Measurements from ENCODE around the gene RRP36. TPM values are rescaled to one million over a fixed set of nuclear protein-coding genes. Genes with fewer than 3 reads are reported as not detected.
A peak's percentile ranks its signal among the peaks of the same experiment; 100 is the strongest.

RRP36 gene
- total RNA-seq, 2 donors from 2014 or later = 28.3 to 29.7 TPM

- intact Hi-C loops (cut with DNase I) = no loop called here
- 5 to 73% methylated on average over 4 to 45 of the region's 60 CpGs for WGBS, 2 donors
- TF ChIP-seq CTCF (IDR thresholded peaks at IDR 0.05) (no peak), POLR2A (IDR thresholded peaks at IDR 0.05) (no peak)
- peak within 1 kb of the TSS in 3 of 4 donors; percentile 50 to 72 (median 56) for H3K27ac ChIP-seq
- peak; percentile 39 to 71 (median 60) for DNase-seq
- no peaks in the 10 kb centered on the region for H3K9me3 ChIP-seq
- ATAC-seq = peak; percentile 71
- peak within 1 kb of the TSS; percentile 51 to 62 for H3K4me3 ChIP-seq
- no peaks in the 10 kb centered on the region for H3K27me3 ChIP-seq
- H3K36me3 ChIP-seq (replicated peaks in 1 of 2; ENCODE audit: insufficient read depth in 1 of 2, low read depth in 2 of 2) = peaks cover 0 to 3% of the 10 kb centered on the region in 2 donors
- H3K4me1 ChIP-seq = peaks cover 15% of the 10 kb centered on the region
These were observed 54.4 kb downstream of the RRP36 start, which contains the start of gene PTK7 for GRCh38 chr6:43075670-43076463. TSS of gene PTK7 (plus strand) at chr6:43076314. CDS start at chr6:43076489, 175 bp downstream.

GRCh38 chr6:43076464-43077332, 55.3 kb downstream of the RRP36 start:
- intact Hi-C loops (cut with DNase I) = no loop called here
- Histone ChIP-seq H3K36me3 (replicated peaks in 1 of 2; ENCODE audit: insufficient read depth in 1 of 2, low read depth in 2 of 2) (peaks cover 0 to 3% of the 10 kb centered on the region in 2 donors), H3K27ac (peak overlapping the region in 3 of 4 donors; percentile 50 to 72 (median 56)), H3K9me3 (no peaks in the 10 kb centered on the region), H3K4me1 (peaks cover 15% of the 10 kb centered on the region), H3K27me3 (no peaks in the 10 kb centered on the region), H3K4me3 (peak overlapping the region; percentile 51 to 62)
- no peak for TF ChIP-seq CTCF (IDR thresholded peaks at IDR 0.05)
- peak in 2 of 3 donors; percentile 14 to 22 for TF ChIP-seq POLR2A (IDR thresholded peaks at IDR 0.05)
- DNase-seq = peak; percentile 31 to 52 (median 40)
- peak; percentile 36 for ATAC-seq
- WGBS, 2 donors = 2 to 4% methylated on average over 10 to 59 of the region's 72 CpGs

- no peak for TF ChIP-seq CTCF (IDR thresholded peaks at IDR 0.05)
- no peak for TF ChIP-seq POLR2A (IDR thresholded peaks at IDR 0.05)
- no peak for DNase-seq
- Histone ChIP-seq H3K27me3 (no peaks in the 10 kb centered on the region), H3K4me1 (peaks cover 15% of the 10 kb centered on the region), H3K9me3 (no peaks in the 10 kb centered on the region), H3K36me3 (replicated peaks in 1 of 2; ENCODE audit: insufficient read depth in 1 of 2, low read depth in 2 of 2) (peaks cover 0 to 3% of the 10 kb centered on the region in 2 donors), H3K27ac (peak overlapping the region in 2 of 4 donors; percentile 50 to 72), H3K4me3 (peak overlapping the region in 1 of 2 donors; percentile 51)
- intact Hi-C loops (cut with DNase I) = no loop called here
- ATAC-seq = no peak
- 33 to 40% methylated on average over 8 of the region's 8 CpGs for WGBS, 2 donors
These were observed 55.9 kb downstream of the RRP36 start for GRCh38 chr6:43077333-43077809.

GRCh38 chr6:43077981-43078511, 56.6 kb downstream of the RRP36 start:
- ATAC-seq (no peak), DNase-seq (no peak)
- intact Hi-C loops (cut with DNase I) = no loop called here
- H3K27ac ChIP-seq = no peak overlapping the region
- H3K27me3 ChIP-seq = no peaks in the 10 kb centered on the region
- H3K4me3 ChIP-seq = no peak overlapping the region
- peaks cover 15% of the 10 kb centered on the region for H3K4me1 ChIP-seq
- TF ChIP-seq CTCF (IDR thresholded peaks at IDR 0.05) (no peak), POLR2A (IDR thresholded peaks at IDR 0.05) (no peak)
- 85 to 88% methylated on average over 4 to 6 of the region's 6 CpGs for WGBS, 2 donors
- H3K9me3 ChIP-seq = no peaks in the 10 kb centered on the region
- H3K36me3 ChIP-seq (replicated peaks in 1 of 2; ENCODE audit: insufficient read depth in 1 of 2, low read depth in 2 of 2) = no peaks in the 10 kb centered on the region

Measured in body of pancreas (tissue), 4 donors.